Gastrocnemius medialis (tissue), 4 donors: Measurements from ENCODE around the gene WIPF3. TPM values are rescaled to one million over a fixed set of nuclear protein-coding genes. Genes with fewer than 3 reads are reported as not detected.
A peak's percentile ranks its signal among the peaks of the same experiment; 100 is the strongest.

ENCODE experiments used
- ATAC-seq, 2 donors: fragments of 150-250 bp; one replicate each; pipeline ENCODE4 v1.9.1; 2016
- DNase-seq, 2 donors: peaks; one replicate each; pipeline ENCODE4 v3.0.0-alpha.2; 2019
- H3K27ac ChIP-seq, 4 donors: fragments of 200-600 bp; sonication (generic); 1 replicate in 1 of 4; 2 replicates in 3 of 4; pipeline ENCODE4 v1.5.1; 2016 to 2018; ENCODE audit warnings: mild to moderate bottlenecking in 2 of 4, moderate library complexity in 1 of 4
- H3K27me3 ChIP-seq, 3 donors: fragments of 200-600 bp; sonication (generic) in 2 of 3; 1 replicate in 1 of 3; 2 replicates in 2 of 3; pipeline versions ENCODE4 v1.5.1 to v1.6.0; 2016 to 2019; ENCODE audit warnings: mild to moderate bottlenecking in 1 of 3, moderate library complexity in 1 of 3
- H3K36me3 ChIP-seq, 2 donors: fragments of 200-600 bp; sonication (generic) in 1 of 2; one replicate each; pipeline ENCODE4 v1.5.1; 2017 to 2018
- H3K4me1 ChIP-seq, 2 donors: fragments of 200-600 bp; sonication (generic) in 1 of 2; one replicate each; pipeline ENCODE4 v1.5.1; 2016 to 2017; ENCODE audit warnings: mild to moderate bottlenecking in 2 of 2
- H3K4me3 ChIP-seq, 4 donors: fragments of 200-600 bp; sonication (generic) in 3 of 4; 1 replicate in 1 of 4; 2 replicates in 3 of 4; pipeline ENCODE4 v1.5.1; 2016 to 2019; ENCODE audit warnings: mild to moderate bottlenecking in 2 of 4
- H3K9me3 ChIP-seq, 3 donors: fragments of 200-600 bp; sonication (generic) in 2 of 3; 1 replicate in 1 of 3; 2 replicates in 2 of 3; pipeline ENCODE4 v1.5.1; 2016 to 2019
- POLR2A ChIP-seq, 2 donors: fragments of 450-650 bp; IDR thresholded peaks; one replicate each; pipeline ENCODE4 v1.6.1; 2017; ENCODE audit warnings: antibody characterized with exemption in 2 of 2, mild to moderate bottlenecking in 2 of 2, moderate library complexity in 2 of 2
- in situ Hi-C, 4 donors: fragments of 200-750 bp; cut with MboI; loops; one replicate each; pipeline versions ENCODE4 v1.15.0 to v1.8.0; 2017; ENCODE audit warnings: low sequenced_read_pairs in 4 of 4
- intact Hi-C: fragments of 100-400 bp; cut with DNase I; formaldehyde crosslinking; loops from one replicate; pipeline ENCODE4 v1.15.1; 2023; ENCODE audit warnings: low total_unique reads
- total RNA-seq, 4 donors: library from RNA; depleted of rRNA; stranded (reverse); fragments of >200 nt; gene quantifications; one replicate each; pipeline versions ENCODE4 v1.1.0 to v1.2.3, GENCODE V29; 2016
- TF ChIP-seq, protein P1 (sequence below), 5 experiments: fragments of 450-650 bp in 3 of 5; fragments of 200-600 bp in 2 of 5; sonication (generic) in 2 of 5; IDR thresholded peaks in 4 of 5; conservative IDR thresholded peaks in 1 of 5; 1 replicate in 4 of 5; 2 replicates in 1 of 5; pipeline ENCODE4 v1.5.1; 2016 to 2019; ENCODE audit warnings: antibody characterized with exemption in 5 of 5, mild to moderate bottlenecking in 3 of 5, moderate library complexity in 3 of 5

WIPF3 gene, protein sequence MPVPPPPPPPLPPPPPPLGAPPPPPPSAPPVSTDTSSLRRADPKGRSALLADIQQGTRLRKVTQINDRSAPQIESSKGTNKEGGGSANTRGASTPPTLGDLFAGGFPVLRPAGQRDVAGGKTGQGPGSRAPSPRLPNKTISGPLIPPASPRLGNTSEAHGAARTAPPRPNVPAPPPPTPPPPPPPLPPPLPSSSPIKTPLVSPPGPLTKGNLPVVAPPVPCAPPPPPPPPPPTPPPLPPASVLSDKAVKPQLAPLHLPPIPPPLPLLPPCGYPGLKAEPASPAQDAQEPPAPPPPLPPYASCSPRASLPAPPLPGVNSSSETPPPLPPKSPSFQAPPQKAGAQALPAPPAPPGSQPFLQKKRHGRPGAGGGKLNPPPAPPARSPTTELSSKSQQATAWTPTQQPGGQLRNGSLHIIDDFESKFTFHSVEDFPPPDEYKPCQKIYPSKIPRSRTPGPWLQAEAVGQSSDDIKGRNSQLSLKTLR
- 1 to 10 TPM; 4.2 to 9.9 (median 8.3) TPM for total RNA-seq

DNA sequence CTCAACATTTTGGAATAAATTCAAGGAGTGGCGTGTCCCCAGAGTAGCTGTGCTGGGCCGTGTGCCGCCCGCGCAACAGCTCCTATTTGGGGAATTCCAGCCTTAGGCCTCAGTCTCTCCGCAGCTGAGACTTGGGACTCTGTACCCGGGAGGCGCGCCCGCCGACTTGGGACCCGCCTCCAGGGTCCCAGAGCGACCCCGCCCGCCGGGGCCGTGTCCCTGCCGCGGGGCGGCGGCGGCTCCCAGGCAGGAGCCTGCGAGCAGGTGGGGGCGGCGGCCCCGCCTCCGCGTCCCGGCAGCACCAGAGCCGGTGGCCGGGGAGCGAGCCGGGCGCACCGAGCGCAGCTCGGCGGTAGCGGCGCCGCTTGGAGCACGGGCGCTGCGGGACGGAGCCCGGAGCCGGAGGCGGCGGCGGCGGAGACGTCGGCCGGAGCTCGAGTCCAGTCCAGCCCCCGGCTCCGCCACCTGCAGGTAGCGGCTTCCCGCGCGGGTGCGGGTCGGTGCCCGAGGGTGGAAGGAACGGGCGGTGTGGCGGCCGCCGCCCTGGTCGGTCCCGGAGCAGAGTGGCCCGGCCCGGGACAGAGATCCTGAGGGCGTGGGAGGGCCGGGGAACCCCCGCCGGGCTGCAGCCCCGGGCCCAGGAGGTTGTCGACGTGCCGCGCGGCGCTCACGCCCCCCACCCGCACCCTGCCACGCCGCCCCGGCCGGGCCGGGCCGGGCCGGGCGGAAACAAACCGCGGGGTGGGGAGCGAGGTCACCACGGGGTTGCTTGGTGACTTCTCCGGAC lies at the start of gene WIPF3:
WIPF3 (plus strand) TSS at position 301 of the 787 bp plus-strand sequence. CDS start 28,217 bp downstream, outside the sequence.
- no peaks in the 10 kb centered on the region for H3K27me3 ChIP-seq
- H3K9me3 ChIP-seq, result no peaks in the 10 kb centered on the region
- intact Hi-C loops, result loop anchor here (2.0 to 5.0 kb wide), 4 partner anchors 26 to 220 kb away; partner anchors contain the start of gene FKBP14
- in situ Hi-C loops, result no loop called here
- peak; percentile 55 to 59 for ATAC-seq
- peak within 1 kb of the TSS; percentile 59 to 82 (median 72) for H3K4me3 ChIP-seq
- H3K36me3 ChIP-seq, result no peaks in the 10 kb centered on the region
- H3K4me1 ChIP-seq, result peaks cover 33 to 35% of the 10 kb centered on the region in 2 donors
- peak in 1 of 2 donors; percentile 56 for DNase-seq
- TF ChIP-seq, protein P1, sequence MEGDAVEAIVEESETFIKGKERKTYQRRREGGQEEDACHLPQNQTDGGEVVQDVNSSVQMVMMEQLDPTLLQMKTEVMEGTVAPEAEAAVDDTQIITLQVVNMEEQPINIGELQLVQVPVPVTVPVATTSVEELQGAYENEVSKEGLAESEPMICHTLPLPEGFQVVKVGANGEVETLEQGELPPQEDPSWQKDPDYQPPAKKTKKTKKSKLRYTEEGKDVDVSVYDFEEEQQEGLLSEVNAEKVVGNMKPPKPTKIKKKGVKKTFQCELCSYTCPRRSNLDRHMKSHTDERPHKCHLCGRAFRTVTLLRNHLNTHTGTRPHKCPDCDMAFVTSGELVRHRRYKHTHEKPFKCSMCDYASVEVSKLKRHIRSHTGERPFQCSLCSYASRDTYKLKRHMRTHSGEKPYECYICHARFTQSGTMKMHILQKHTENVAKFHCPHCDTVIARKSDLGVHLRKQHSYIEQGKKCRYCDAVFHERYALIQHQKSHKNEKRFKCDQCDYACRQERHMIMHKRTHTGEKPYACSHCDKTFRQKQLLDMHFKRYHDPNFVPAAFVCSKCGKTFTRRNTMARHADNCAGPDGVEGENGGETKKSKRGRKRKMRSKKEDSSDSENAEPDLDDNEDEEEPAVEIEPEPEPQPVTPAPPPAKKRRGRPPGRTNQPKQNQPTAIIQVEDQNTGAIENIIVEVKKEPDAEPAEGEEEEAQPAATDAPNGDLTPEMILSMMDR (IDR thresholded peaks at IDR 0.05 in 4 of 5, conservative IDR thresholded peaks at IDR 0.05 in 1 of 5), result peak in 2 of 5 experiments; percentile 19 to 29
- peak; percentile 73 to 80 for TF ChIP-seq POLR2A (IDR thresholded peaks at IDR 0.05)
- H3K27ac ChIP-seq, result peak within 1 kb of the TSS; percentile 84 to 96 (median 94)

DNA sequence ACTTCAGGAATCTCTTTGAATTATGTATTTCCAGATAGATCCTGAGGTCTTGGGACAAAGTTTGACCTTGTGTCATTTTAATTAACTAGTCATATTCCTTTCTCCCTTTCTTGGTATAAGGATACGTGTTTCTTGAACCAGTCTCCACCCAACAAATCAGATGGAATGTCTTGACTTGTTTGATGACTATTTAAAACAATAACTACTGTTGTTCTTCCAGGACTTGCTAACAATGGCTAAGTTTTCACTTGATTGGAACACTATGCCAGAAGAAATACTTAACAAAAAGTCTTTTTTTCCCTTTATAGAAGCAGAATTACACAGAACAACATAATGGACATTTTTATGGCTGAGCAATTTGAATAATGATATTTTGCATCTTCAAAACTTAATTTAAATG lies 43.0 kb upstream of the WIPF3 start:
- ATAC-seq, result no peak
- intact Hi-C loops, result no loop called here

DNA sequence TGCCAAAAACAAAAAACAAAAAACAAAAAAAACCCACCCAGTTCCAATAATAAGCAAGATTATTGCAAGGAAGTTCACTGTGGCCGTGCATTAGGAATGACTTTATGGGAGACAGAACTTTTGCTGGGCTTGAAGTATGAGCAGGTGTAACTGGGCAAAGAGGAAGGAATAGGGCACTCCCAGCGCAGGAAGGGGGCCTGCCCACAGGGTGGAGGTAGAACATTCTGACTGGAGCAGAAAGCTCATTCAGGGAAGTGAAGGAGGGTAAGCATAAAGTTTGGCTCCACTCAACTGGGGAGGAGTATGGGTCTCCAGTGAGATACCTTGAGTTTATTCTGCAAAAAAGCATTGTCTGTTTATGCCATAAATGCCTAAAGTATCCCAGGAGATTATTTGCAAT lies 42.1 kb upstream of the WIPF3 start:
- Histone ChIP-seq H3K27me3 (no peaks in the 10 kb centered on the region), H3K27ac (no peak overlapping the region), H3K36me3 (no peaks in the 10 kb centered on the region), H3K4me1 (peaks cover 10 to 20% of the 10 kb centered on the region in 2 donors), H3K9me3 (no peaks in the 10 kb centered on the region), H3K4me3 (no peak overlapping the region)
- TF ChIP-seq, protein P1 (IDR thresholded peaks at IDR 0.05 in 4 of 5, conservative IDR thresholded peaks at IDR 0.05 in 1 of 5), result peak in 4 of 5 experiments; percentile 31 to 39 (median 34)
- TF ChIP-seq POLR2A (IDR thresholded peaks at IDR 0.05), result no peak
- intact Hi-C loops (loop anchor here (1.0 to 2.0 kb wide), 2 partner anchors 43 to 157 kb away; no protein-coding TSS in a partner anchor), in situ Hi-C loops (loop anchor here in 1 of 4 donors (25.0 kb wide), 1 partner anchor 148 kb away; no protein-coding TSS in a partner anchor)
- ATAC-seq (peak; percentile 48 to 60), DNase-seq (peak in 1 of 2 donors; percentile 23)

More for the DNA sequence above, 43.0 kb upstream of the WIPF3 start:
- DNase-seq, result no peak
- Histone ChIP-seq H3K9me3 (no peaks in the 10 kb centered on the region), H3K27me3 (no peaks in the 10 kb centered on the region), H3K27ac (no peak overlapping the region), H3K36me3 (no peaks in the 10 kb centered on the region), H3K4me1 (peaks cover 10 to 20% of the 10 kb centered on the region in 2 donors), H3K4me3 (no peak overlapping the region)
- in situ Hi-C loops, result loop anchor here in 1 of 4 donors (25.0 kb wide), 1 partner anchor 149 kb away; no protein-coding TSS in a partner anchor
- TF ChIP-seq POLR2A (IDR thresholded peaks at IDR 0.05), result no peak

DNA sequence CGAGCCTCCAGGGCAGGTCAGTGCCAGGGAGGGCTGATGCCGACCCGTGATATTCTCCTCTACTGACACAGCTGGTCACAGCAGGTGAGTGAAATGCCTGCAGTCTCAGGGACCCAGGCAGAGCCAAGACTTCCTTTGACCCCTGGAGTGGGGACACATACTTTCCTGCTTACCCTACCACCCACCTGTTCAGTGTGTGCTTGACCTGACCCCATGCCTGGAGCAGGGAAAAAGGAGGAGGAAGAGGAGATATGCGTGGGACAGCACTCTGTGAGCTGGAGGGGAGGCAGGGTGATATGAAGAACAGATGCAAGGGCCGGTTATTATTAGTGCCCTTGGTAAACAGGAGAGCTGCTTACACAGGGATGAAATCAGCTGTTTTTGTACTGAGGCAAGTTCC lies 40.8 kb upstream of the WIPF3 start:
- TF ChIP-seq, protein P1 (IDR thresholded peaks at IDR 0.05 in 4 of 5, conservative IDR thresholded peaks at IDR 0.05 in 1 of 5), result no peak
- no peak for TF ChIP-seq POLR2A (IDR thresholded peaks at IDR 0.05)
- intact Hi-C loops, result loop anchor here (2.0 to 5.0 kb wide), 2 partner anchors 102 to 155 kb away; no protein-coding TSS in a partner anchor
- peak; percentile 66 to 91 for ATAC-seq
- H3K27ac ChIP-seq, result peak overlapping the region in 3 of 4 donors; percentile 60 to 76 (median 66)
- no peaks in the 10 kb centered on the region for H3K36me3 ChIP-seq
- no peak overlapping the region for H3K4me3 ChIP-seq
- in situ Hi-C loops, result loop anchor here in 1 of 4 donors (25.0 kb wide), 1 partner anchor 147 kb away; no protein-coding TSS in a partner anchor
- no peaks in the 10 kb centered on the region for H3K27me3 ChIP-seq
- H3K4me1 ChIP-seq, result peaks cover 10 to 20% of the 10 kb centered on the region in 2 donors
- H3K9me3 ChIP-seq, result no peaks in the 10 kb centered on the region
- DNase-seq, result peak in 1 of 2 donors; percentile 15
